Measurements from ENCODE around the gene ARHGEF7. TPM values are rescaled to one million over a fixed set of nuclear protein-coding genes. Genes with fewer than 3 reads are reported as not detected.
"Not testable (repeated sequence)": the region's sequence is repeated elsewhere in the genome, so short reads cannot be mapped to it uniquely, and the experiment has no call there.

ARHGEF7 gene
- total RNA-seq, 1 experiment from 2014 or later, result 47.3 TPM

- TF ChIP-seq ESRRA (CRISPR knock-in tag; IDR thresholded peaks at IDR 0.05; ENCODE audit: borderline replicate concordance) (no peak), FOXJ3 (CRISPR knock-in tag; IDR thresholded peaks at IDR 0.05; ENCODE audit: borderline replicate concordance) (no peak), ZNF317 (CRISPR knock-in tag; IDR thresholded peaks at IDR 0.05; ENCODE audit: borderline replicate concordance, low read depth) (no peak), ETV6 (CRISPR knock-in tag; IDR thresholded peaks at IDR 0.05) (no peak), STAT6 (CRISPR knock-in tag; conservative IDR thresholded peaks at IDR 0.05; ENCODE audit: low read depth) (no peak), MYBL2 (CRISPR knock-in tag; IDR thresholded peaks at IDR 0.05) (no peak), ZSCAN18 (CRISPR knock-in tag; IDR thresholded peaks at IDR 0.05) (no peak)
- TF ChIP-seq, protein P1, sequence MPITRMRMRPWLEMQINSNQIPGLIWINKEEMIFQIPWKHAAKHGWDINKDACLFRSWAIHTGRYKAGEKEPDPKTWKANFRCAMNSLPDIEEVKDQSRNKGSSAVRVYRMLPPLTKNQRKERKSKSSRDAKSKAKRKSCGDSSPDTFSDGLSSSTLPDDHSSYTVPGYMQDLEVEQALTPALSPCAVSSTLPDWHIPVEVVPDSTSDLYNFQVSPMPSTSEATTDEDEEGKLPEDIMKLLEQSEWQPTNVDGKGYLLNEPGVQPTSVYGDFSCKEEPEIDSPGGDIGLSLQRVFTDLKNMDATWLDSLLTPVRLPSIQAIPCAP (CRISPR knock-in tag; IDR thresholded peaks at IDR 0.05), result no peak
- Mint-ChIP-seq H3K36me3 (peaks cover 32% of the 10 kb centered on the region), H3K4me3 (no peak overlapping the region), H3K27ac (no peak overlapping the region), H3K27me3 (ENCODE audit: low read depth) (no peaks in the 10 kb centered on the region), H3K4me1 (peaks cover 2% of the 10 kb centered on the region; the same call in 1 of the 2 replicates), H3K9me3 (no peaks in the 10 kb centered on the region)
- DNase-seq (ENCODE audit: low spot score), result no peak
- no peak for ATAC-seq
- POLR2A ChIA-PET, result no interaction called here
- CTCF ChIA-PET, result no interaction called here
Measured at GRCh38 chr13:111256458-111256857, 141.3 kb downstream of the ARHGEF7 start.

DNA sequence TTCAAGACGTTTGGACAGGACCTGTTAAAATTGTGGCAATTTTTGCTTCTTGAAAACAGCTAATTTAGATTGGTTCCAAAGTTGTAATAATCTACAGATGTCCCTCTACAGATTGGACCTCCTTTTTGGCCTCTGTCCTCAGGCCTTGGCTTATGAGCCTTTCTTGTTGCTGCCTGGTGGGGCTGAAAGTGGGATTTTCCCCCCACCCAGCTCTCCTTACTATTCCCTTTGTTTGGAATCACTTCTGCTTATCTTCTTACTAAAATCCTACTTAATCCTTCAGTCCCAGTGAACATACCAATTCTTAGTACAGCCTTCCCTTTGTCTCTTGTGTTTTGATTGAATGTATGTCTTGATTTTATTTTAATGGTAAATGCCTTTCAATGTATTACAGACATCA, 141.8 kb downstream of the ARHGEF7 start:
- no peak overlapping the region for H3K4me3 Mint-ChIP-seq

DNA sequence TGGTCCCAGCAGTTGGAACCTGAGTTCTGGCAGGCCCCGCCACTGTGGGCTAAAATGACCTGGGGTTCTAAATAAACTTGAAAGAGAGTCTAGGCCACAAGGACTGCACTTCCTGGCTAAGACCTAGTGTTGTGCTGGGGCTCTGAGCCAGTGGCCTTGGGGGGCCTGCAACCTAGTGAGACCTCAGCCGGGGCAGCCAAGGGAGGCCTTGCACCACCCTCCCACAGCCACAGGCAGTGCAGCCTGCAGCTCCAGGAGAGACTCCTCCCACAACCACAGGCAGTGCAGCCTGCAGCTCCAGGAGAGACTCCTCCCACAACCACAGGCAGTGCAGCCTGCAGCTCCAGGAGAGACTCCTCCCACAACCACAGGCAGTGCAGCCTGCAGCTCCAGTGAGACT, 142.8 kb downstream of the ARHGEF7 start:
- CTCF ChIA-PET; H3K9me3 Mint-ChIP-seq; H3K4me3 Mint-ChIP-seq; DNase-seq (ENCODE audit: low spot score); ATAC-seq; H3K27ac Mint-ChIP-seq; H3K27me3 Mint-ChIP-seq (ENCODE audit: low read depth); POLR2A ChIA-PET; H3K4me1 Mint-ChIP-seq: not testable (repeated sequence)
- peaks cover 32% of the 10 kb centered on the region for H3K36me3 Mint-ChIP-seq

More for the DNA sequence above, 141.8 kb downstream of the ARHGEF7 start:
- Mint-ChIP-seq H3K4me1 (peaks cover 2% of the 10 kb centered on the region; the same call in 1 of the 2 replicates), H3K27ac (no peak overlapping the region), H3K36me3 (peaks cover 32% of the 10 kb centered on the region), H3K9me3 (no peaks in the 10 kb centered on the region), H3K27me3 (ENCODE audit: low read depth) (no peaks in the 10 kb centered on the region)
- TF ChIP-seq ZNF317 (CRISPR knock-in tag; IDR thresholded peaks at IDR 0.05; ENCODE audit: borderline replicate concordance, low read depth) (no peak), RORB (CRISPR knock-in tag; IDR thresholded peaks at IDR 0.05) (no peak), MYBL2 (CRISPR knock-in tag; IDR thresholded peaks at IDR 0.05) (no peak)
- DNase-seq (ENCODE audit: low spot score) (no peak), ATAC-seq (no peak)
- ChIA-PET POLR2A (no interaction called here), CTCF (no interaction called here)

DNA sequence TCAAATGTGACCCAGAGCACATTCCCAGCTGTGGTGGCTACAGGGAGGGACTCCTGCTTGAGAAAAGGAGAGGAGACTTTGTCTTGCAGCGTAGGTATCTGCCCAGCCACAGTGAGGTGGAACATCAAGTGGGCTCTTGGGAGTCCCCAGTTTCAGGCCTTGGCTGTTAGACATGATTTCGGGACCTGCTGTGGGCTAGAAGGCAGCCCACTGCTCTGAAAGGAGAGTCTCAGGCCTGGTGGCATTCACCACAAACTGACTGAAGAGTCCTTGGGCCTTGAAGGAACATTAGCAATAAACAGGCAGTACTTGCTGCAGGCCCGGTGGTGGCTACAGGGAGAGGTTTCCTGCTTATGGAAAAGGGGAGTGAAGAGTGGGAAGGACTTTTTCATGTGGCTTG, 143.5 kb downstream of the ARHGEF7 start:
- no peaks in the 10 kb centered on the region for H3K4me1 Mint-ChIP-seq
- ChIA-PET CTCF (no interaction called here), POLR2A (no interaction called here)
- DNase-seq (ENCODE audit: low spot score) (no peak), ATAC-seq (no peak)
- no peaks in the 10 kb centered on the region for H3K27me3 Mint-ChIP-seq (ENCODE audit: low read depth)
- H3K4me3 Mint-ChIP-seq, result no peak overlapping the region
- H3K27ac Mint-ChIP-seq, result no peak overlapping the region
- H3K36me3 Mint-ChIP-seq, result peaks cover 31% of the 10 kb centered on the region
- no peaks in the 10 kb centered on the region for H3K9me3 Mint-ChIP-seq
- TF ChIP-seq TCF7 (CRISPR knock-in tag; IDR thresholded peaks at IDR 0.05; ENCODE audit: low read depth) (no peak), ZNF423 (CRISPR knock-in tag; IDR thresholded peaks at IDR 0.05) (no peak), ETV6 (CRISPR knock-in tag; IDR thresholded peaks at IDR 0.05) (no peak), ELF4 (CRISPR knock-in tag; IDR thresholded peaks at IDR 0.05; ENCODE audit: low read depth) (no peak), EMX1 (CRISPR knock-in tag; IDR thresholded peaks at IDR 0.05) (no peak), USF2 (CRISPR knock-in tag; IDR thresholded peaks at IDR 0.05) (no peak), FOXP1 (CRISPR knock-in tag; IDR thresholded peaks at IDR 0.05; ENCODE audit: borderline replicate concordance) (no peak)
- TF ChIP-seq, protein P2, sequence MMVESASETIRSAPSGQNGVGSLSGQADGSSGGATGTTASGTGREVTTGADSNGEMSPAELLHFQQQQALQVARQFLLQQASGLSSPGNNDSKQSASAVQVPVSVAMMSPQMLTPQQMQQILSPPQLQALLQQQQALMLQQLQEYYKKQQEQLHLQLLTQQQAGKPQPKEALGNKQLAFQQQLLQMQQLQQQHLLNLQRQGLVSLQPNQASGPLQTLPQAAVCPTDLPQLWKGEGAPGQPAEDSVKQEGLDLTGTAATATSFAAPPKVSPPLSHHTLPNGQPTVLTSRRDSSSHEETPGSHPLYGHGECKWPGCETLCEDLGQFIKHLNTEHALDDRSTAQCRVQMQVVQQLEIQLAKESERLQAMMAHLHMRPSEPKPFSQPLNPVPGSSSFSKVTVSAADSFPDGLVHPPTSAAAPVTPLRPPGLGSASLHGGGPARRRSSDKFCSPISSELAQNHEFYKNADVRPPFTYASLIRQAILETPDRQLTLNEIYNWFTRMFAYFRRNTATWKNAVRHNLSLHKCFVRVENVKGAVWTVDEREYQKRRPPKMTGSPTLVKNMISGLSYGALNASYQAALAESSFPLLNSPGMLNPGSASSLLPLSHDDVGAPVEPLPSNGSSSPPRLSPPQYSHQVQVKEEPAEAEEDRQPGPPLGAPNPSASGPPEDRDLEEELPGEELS (CRISPR knock-in tag; IDR thresholded peaks at IDR 0.05), result no peak
- TF ChIP-seq, protein P3, sequence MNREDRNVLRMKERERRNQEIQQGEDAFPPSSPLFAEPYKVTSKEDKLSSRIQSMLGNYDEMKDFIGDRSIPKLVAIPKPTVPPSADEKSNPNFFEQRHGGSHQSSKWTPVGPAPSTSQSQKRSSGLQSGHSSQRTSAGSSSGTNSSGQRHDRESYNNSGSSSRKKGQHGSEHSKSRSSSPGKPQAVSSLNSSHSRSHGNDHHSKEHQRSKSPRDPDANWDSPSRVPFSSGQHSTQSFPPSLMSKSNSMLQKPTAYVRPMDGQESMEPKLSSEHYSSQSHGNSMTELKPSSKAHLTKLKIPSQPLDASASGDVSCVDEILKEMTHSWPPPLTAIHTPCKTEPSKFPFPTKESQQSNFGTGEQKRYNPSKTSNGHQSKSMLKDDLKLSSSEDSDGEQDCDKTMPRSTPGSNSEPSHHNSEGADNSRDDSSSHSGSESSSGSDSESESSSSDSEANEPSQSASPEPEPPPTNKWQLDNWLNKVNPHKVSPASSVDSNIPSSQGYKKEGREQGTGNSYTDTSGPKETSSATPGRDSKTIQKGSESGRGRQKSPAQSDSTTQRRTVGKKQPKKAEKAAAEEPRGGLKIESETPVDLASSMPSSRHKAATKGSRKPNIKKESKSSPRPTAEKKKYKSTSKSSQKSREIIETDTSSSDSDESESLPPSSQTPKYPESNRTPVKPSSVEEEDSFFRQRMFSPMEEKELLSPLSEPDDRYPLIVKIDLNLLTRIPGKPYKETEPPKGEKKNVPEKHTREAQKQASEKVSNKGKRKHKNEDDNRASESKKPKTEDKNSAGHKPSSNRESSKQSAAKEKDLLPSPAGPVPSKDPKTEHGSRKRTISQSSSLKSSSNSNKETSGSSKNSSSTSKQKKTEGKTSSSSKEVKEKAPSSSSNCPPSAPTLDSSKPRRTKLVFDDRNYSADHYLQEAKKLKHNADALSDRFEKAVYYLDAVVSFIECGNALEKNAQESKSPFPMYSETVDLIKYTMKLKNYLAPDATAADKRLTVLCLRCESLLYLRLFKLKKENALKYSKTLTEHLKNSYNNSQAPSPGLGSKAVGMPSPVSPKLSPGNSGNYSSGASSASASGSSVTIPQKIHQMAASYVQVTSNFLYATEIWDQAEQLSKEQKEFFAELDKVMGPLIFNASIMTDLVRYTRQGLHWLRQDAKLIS (CRISPR knock-in tag; IDR thresholded peaks at IDR 0.05; ENCODE audit: borderline replicate concordance), result no peak
